Left lobe of liver (tissue), 2 donors: ENCODE measurements around the gene MOG. TPM values are rescaled to one million over a fixed set of nuclear protein-coding genes. Genes with fewer than 3 reads are reported as not detected.
"Not testable (repeated sequence)": the region's sequence is repeated elsewhere in the genome, so short reads cannot be mapped to it uniquely, and the experiment has no call there.

Experiments used
- ATAC-seq: fragments of 200-7000 bp; cut with Tn5 transposase; one replicate; pipeline ENCODE4 v1.9.1; 2020; ENCODE audit warnings: mild to moderate bottlenecking, moderate library complexity
- DNase-seq: peaks from one replicate; pipeline ENCODE4 v3.0.0-alpha.2; 2020; ENCODE audit warnings: low spot score
- total RNA-seq: library from RNA; stranded (reverse); gene quantifications from one replicate; pipeline ENCODE4 v1.2.1, GENCODE V29; 2021
- donor health status: DM: no; HTN: no; CAD: no; lungs with moderate emphysema.
- donor health status: DM: no; HTN: yes; CAD: no.

The MOG gene
- total RNA-seq, 1 donor from 2014 or later: not detected

DNA sequence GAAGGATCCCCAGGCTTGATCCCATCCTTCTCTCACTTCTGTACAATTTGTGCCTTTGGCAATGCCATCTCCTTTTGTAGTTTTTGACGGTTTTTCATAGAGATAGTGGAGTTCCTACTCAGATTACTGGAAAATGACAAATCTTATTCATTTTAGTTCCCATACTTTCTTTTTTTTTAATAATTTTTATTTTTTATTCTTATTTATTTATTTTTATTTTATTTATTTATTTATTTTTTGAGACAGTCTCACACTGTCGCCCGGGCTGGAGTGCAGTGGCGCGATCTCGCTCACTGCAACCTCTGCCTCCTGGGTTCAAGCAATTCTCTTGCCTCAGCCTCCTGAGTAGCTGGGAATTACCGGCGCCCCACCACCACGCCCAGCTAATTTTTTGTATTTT lies 19.6 kb upstream of the MOG start:
- ATAC-seq (no peak), DNase-seq (no peak)

- ATAC-seq (no peak), DNase-seq (no peak)
These were observed 15.3 kb upstream of the MOG start for GRCh38 chr6:29641430-29642148.

DNA sequence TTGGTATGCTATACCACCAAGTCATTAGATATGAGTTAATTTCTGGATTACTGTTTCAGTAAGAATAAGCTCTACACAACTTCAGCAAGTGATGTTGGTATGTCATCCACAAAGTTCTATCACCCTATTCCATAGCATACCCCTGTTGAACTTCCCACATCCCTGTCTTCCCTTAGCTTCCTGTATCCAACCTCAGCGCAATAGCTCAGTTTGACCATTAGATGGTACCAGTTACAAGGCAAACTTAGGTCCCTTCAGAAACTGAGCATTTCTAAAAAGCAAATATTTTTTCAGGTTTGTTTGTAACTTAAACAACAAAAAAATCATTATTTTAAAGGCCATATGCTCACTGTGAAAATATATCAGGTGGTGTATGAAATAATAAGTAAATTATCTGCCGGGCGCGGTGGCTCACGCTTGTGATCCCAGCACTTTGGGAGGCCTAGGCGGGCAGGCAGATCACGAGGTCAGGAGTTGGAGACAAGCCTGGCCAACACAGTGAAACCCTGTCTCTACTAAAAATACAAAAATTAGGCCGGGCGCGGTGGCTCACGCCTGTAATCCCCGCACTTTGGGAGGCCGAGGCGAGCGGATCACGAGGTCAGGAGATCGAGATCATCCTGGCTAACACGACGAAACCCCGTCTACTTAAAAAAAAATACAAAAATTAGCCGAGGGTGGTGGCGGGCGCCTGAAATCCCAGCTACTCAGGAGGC lies 8.8 kb upstream of the MOG start:
- no peak for ATAC-seq
- no peak for DNase-seq

DNA sequence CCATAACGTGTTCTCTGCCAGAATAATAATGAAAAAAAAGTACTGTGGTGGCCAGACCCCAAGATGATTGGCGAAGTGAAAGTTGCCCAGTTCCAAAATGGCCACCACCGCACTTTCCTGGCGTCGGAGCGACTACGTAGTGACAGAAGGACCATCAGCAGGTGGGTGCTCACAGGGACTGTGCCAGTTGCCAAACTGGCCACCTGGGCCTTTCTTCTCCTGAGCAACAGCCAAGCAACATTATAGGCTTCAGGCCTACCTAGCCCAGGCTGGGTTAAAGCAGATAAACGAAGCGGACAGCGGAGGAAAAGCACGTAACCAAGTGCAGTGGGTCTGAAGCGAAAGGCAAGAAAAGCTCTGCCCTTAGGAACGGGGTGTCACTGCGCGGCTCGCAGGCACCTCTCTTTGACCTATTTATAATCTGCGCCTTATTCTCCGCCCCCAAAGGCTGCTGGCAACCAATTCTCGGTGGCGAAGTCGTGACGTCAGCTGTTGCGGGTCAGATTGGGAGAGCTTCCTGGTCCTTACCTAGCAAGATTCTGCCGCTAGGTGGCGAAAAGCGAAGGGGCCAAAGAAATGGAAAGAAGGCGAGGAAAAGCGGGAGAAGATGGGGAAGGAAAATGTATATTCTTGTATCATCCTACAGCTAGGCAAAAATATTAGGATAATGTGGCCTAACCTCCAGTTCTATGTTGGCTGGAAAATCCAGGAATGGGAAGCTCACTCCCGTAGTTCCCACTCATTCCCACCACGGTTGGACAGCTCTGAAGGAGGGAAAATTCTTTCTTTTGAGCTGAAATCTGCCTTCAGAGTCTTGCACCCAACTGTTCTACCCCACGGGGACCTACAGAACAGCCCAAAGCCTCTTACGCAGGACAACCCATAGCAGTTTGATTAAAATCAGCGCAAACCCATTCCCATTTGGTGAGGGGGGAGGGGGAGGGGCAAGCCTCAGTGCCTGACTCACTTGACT lies 6.9 kb upstream of the MOG start:
- ATAC-seq: peak; percentile 94
- DNase-seq: peak; percentile 98

GRCh38 chr6:29651413-29652197 lies 5.3 kb upstream of the MOG start:
- ATAC-seq (peak; percentile 37), DNase-seq (no peak)

- no peak for DNase-seq
- ATAC-seq: no peak
These were observed 4.7 kb upstream of the MOG start for GRCh38 chr6:29652198-29652584.

- peak; percentile 48 for ATAC-seq
- no peak for DNase-seq
These were observed 3.3 kb upstream of the MOG start for GRCh38 chr6:29653452-29654038.

GRCh38 chr6:29655658-29656057 lies 1.2 kb upstream of the MOG start:
- ATAC-seq: no peak
- no peak for DNase-seq

GRCh38 chr6:29656157-29656556 lies 735 bp upstream of the MOG start:
- ATAC-seq: no peak
- no peak for DNase-seq

DNA sequence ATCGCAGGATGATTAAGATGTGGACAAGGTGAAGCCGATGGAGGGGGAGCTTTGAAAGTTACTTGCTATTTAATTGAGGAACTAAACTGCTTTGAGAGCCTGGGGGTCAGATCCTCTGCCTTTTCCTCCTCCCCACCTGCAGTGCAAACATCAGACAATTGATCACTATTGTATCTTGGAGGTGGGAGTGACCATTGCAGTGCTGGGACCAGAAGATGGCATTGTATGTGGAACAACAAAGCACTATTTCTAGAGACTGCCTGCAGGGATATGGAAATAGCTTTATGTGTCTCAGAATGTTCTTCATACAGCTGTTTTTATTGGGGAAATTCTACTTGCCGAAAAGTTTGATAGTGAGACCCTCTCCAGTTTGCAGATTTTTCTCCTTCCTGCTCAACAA lies 4.2 kb downstream of the MOG start:
- ATAC-seq: no peak
- no peak for DNase-seq

DNA sequence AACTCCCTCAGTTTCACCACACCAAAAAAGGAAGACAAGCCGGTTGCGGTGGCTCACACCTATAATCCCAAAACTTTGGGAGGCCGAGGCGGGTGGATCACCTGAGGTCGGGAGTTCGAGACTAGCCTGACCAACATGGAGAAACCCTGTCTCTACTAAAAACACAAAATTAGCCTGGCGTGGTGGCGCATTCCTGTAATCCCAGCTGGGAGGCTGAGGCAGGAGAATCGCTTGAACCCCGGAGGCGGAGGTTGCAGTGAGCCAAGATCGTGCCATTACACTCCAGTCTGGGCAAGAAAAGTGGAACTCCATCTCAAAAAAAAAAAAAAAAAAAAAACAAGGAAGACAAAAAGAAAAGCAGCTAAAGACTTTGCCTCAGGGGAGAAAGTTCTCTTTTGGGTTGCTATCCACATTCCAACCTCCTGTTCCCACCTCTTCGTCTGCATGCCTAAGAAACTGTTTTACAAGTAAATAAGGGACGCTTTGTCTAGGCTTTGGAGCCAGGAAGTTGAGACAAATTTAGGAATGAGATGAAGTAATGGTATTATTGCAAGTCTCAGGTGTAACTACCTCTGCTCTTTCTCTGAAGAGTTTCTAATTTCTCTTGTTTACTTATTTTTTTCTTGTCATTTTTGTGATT lies 4.7 kb downstream of the MOG start:
- not testable (repeated sequence) for DNase-seq, ATAC-seq

- no peak for ATAC-seq
- no peak for DNase-seq
These were observed 6.6 kb downstream of the MOG start for GRCh38 chr6:29663300-29664042.

GRCh38 chr6:29665942-29666825 lies 9.3 kb downstream of the MOG start:
- DNase-seq: no peak
- no peak for ATAC-seq

GRCh38 chr6:29666826-29667130 lies 9.9 kb downstream of the MOG start:
- ATAC-seq: no peak
- DNase-seq: no peak

DNA sequence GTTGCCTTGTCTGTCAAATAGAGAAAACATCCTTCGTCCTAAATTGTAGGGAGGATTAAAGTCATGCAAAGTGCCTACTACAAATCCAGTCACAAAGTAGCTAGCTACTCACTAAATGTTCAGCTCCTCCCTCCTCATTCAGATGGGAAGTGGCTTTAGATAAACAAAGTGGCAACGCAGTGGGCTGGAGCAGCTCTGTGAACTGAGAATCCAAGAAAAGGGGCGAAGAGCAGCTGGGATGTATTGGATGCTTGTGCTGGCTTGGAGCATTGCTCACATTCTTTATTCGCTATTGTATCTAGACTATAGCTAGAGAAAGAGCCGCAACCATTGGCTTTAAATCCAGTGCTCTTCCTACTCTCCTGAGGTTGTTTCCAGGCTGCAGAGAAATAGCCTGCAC lies 10.3 kb downstream of the MOG start:
- no peak for DNase-seq
- ATAC-seq: no peak

GRCh38 chr6:29671026-29671425 lies 14.1 kb downstream of the MOG start:
- ATAC-seq (no peak), DNase-seq (no peak)

GRCh38 chr6:29672116-29672515 lies 15.2 kb downstream of the MOG start:
- DNase-seq, ATAC-seq: not testable (repeated sequence)

- no peak for ATAC-seq
- no peak for DNase-seq
These were observed 16.3 kb downstream of the MOG start for GRCh38 chr6:29673161-29673560.
